ENCODE results near the gene JARID2.

DNA sequence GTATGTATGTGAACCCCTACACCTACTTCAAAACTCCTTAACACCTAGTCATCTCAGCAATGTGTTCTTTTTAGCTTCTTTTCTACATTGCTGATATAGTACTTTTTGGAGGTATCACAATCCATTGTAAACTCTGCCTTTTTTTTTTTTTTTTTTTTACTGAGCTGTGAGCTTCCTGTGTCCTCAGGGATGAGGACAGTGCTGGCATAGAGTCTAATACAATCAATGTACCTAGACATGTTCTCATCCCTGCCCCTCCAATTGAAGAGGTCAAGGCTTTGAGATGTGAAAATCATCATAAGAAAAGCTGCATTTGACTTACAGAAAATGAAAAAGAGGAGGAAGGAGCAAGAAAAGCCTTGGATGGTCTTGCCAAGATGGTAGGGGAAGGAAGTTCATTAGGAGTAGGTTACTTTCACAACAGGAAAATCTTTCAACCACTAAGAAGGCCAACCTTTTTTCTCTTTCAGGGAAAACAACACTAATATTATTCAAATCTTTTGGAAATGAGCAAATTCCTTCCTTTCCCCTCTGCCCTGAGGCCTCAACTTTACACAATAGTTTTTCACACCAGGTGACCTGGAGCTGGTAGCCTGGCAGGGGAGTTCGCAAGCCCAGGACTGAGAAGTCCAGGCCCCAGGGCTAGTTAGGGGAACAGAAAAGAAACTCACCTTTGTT lies 2.8 kb upstream of the JARID2 start:
- TF ChIP-seq, protein P1, sequence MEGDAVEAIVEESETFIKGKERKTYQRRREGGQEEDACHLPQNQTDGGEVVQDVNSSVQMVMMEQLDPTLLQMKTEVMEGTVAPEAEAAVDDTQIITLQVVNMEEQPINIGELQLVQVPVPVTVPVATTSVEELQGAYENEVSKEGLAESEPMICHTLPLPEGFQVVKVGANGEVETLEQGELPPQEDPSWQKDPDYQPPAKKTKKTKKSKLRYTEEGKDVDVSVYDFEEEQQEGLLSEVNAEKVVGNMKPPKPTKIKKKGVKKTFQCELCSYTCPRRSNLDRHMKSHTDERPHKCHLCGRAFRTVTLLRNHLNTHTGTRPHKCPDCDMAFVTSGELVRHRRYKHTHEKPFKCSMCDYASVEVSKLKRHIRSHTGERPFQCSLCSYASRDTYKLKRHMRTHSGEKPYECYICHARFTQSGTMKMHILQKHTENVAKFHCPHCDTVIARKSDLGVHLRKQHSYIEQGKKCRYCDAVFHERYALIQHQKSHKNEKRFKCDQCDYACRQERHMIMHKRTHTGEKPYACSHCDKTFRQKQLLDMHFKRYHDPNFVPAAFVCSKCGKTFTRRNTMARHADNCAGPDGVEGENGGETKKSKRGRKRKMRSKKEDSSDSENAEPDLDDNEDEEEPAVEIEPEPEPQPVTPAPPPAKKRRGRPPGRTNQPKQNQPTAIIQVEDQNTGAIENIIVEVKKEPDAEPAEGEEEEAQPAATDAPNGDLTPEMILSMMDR (IDR thresholded peaks at IDR 0.05 in 4 of 5, conservative IDR thresholded peaks at IDR 0.05 in 1 of 5) = no peak
- TF ChIP-seq POLR2A (IDR thresholded peaks at IDR 0.05) = no peak

Measured in gastrocnemius medialis (tissue), 4 donors.